Ovary (tissue), 3 donors: Measurements from ENCODE around the gene OR2Y1.

Source experiments
- POLR2A ChIP-seq: fragments of 450-650 bp; IDR thresholded peaks from one replicate; pipeline ENCODE4 v1.6.1; 2017; ENCODE audit warnings: antibody characterized with exemption, mild to moderate bottlenecking, moderate library complexity
- TF ChIP-seq, protein P1 (sequence below), 3 donors: fragments of 450-650 bp in 2 of 3; fragments of 200-600 bp in 1 of 3; IDR thresholded peaks; one replicate each; pipeline versions ENCODE4 v1.5.1 to v1.8.0; 2016 to 2022; ENCODE audit warnings: antibody characterized with exemption in 3 of 3, mild to moderate bottlenecking in 1 of 3
- donor health status: DM: no; HTN: no; CAD: no.

DNA sequence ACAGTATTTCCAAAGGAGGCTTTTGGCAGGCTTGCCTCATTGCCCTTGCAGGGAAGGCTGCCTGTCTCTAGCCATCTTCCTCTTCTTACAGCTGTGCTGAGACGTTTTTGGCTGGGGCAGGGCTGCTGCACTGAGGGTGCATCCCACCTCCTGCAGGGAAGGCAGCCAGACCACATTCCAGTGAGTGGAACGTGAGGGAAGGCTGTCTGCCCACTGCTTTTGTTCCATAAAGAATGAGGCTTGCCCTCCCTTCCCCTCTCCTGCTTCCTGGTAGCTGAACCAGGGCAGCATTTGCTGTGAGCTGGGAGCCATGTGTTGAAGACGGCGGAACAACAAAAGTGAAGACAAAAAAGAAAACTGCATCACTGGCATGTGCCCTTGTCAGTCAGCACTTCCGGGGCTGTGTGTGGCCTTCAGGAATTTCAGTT, 46.0 kb upstream of the OR2Y1 start:
- TF ChIP-seq, protein P1, sequence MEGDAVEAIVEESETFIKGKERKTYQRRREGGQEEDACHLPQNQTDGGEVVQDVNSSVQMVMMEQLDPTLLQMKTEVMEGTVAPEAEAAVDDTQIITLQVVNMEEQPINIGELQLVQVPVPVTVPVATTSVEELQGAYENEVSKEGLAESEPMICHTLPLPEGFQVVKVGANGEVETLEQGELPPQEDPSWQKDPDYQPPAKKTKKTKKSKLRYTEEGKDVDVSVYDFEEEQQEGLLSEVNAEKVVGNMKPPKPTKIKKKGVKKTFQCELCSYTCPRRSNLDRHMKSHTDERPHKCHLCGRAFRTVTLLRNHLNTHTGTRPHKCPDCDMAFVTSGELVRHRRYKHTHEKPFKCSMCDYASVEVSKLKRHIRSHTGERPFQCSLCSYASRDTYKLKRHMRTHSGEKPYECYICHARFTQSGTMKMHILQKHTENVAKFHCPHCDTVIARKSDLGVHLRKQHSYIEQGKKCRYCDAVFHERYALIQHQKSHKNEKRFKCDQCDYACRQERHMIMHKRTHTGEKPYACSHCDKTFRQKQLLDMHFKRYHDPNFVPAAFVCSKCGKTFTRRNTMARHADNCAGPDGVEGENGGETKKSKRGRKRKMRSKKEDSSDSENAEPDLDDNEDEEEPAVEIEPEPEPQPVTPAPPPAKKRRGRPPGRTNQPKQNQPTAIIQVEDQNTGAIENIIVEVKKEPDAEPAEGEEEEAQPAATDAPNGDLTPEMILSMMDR (IDR thresholded peaks at IDR 0.05), result no peak
- no peak for TF ChIP-seq POLR2A
